ENCODE data around the gene ALDH6A1. TPM values are rescaled to one million over a fixed set of nuclear protein-coding genes. Genes with fewer than 3 reads are reported as not detected.

ALDH6A1 gene
- total and polyA plus RNA-seq, 2 of the 8 experiments (the other 6 are each of a cell fraction or from before 2014, with no cell fraction given) = 12.1 to 28.7 TPM

DNA sequence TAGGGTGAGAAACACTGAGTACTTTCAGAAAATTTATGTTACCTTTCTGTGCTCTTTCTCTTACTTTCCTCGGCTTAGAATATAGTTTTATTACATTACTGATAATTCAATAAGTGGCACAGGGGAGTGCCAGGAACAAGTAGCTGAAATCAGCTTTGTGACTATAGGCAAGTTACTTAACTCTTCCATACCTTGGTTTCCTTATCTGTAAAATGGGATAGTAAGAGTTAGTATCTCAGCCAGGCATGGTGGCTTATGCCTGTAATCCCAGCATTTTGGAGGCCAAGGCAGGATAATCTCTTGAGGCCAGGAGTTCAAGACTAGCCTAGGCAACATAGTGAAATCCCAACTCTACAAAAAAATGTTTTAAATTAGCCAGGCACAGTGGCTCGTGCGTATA, 49.7 kb downstream of the ALDH6A1 start:
- Histone ChIP-seq H3K14ac (ENCODE audit: insufficient read length) (no peak overlapping the region), H2AK5ac (ENCODE audit: low read depth, low read length) (no peak overlapping the region), H3K23ac (ENCODE audit: insufficient read length) (no peak overlapping the region), H3K27ac (ENCODE audit: low read depth, low read length) (no peak overlapping the region), H3K4ac (replicated peaks; ENCODE audit: insufficient read length, low read depth, low read length) (no peak overlapping the region), H3K56ac (replicated peaks; ENCODE audit: insufficient read length, low read depth, low read length) (no peak overlapping the region), H3K79me2 (ENCODE audit: control insufficient read depth in 1 of 2, insufficient read depth in 2 of 2, low read length in 2 of 2) (no peaks in the 10 kb centered on the region), H2BK120ac (replicated peaks; ENCODE audit: low read depth, low read length) (no peak overlapping the region), H3K23me2 (ENCODE audit: low read depth, low read length) (no peaks in the 10 kb centered on the region), H3K79me1 (ENCODE audit: low read depth, low read length) (no peaks in the 10 kb centered on the region), H3K9ac (replicated peaks in 1 of 4; ENCODE audit: extremely low read depth in 1 of 4, low read depth in 3 of 4, low read length in 3 of 4) (no peak overlapping the region), H4K20me1 (replicated peaks in 1 of 2; ENCODE audit: control insufficient read depth in 1 of 2, insufficient read depth in 2 of 2, low read length in 2 of 2) (no peaks in the 10 kb centered on the region), H3K9me3 (ENCODE audit: insufficient read depth in 2 of 2, low read depth in 1 of 2, low read length in 1 of 2) (no peaks in the 10 kb centered on the region), H4K8ac (ENCODE audit: extremely low read depth, insufficient read depth, low read length) (no peak overlapping the region), H3K27me3 (replicated peaks in 1 of 4; ENCODE audit: control insufficient read depth in 3 of 4, extremely low read depth in 1 of 4, insufficient read depth in 3 of 4, low read length in 3 of 4) (no peaks in the 10 kb centered on the region), H2BK15ac (ENCODE audit: low read length) (no peak overlapping the region), H3K18ac (ENCODE audit: extremely low read depth, low read length) (no peak overlapping the region), H3K4me1 (replicated peaks in 1 of 4; ENCODE audit: control insufficient read depth in 3 of 4, insufficient read depth in 4 of 4, low read length in 3 of 4) (no peaks in the 10 kb centered on the region), H3K4me3 (ENCODE audit: extremely low read depth in 1 of 4, insufficient read depth in 2 of 4, low read depth in 3 of 4, low read length in 4 of 4) (no peak overlapping the region), H2BK5ac (ENCODE audit: low read depth, low read length) (no peak overlapping the region), H2BK20ac (ENCODE audit: low read length) (no peak overlapping the region), H2AFZ (ENCODE audit: low read length) (no peak overlapping the region), H2BK12ac (ENCODE audit: low read depth, low read length) (no peak overlapping the region), H3K4me2 (ENCODE audit: insufficient read depth in 1 of 2, low read depth in 2 of 2, low read length in 2 of 2) (no peak overlapping the region), H4K91ac (replicated peaks; ENCODE audit: insufficient read length, low read length) (no peak overlapping the region), H4K5ac (ENCODE audit: insufficient read length, low read depth, low read length) (no peak overlapping the region), H3K36me3 (ENCODE audit: control insufficient read depth in 2 of 4, insufficient read depth in 4 of 4, low read length in 3 of 4) (no peaks in the 10 kb centered on the region)
- no peak for FAIRE-seq
- 78% methylated on average over 3 of the region's 3 CpGs; no CpG with 5 or more reads in 1 of the 2 experiments for WGBS, 2 experiments (ENCODE audit: extremely low coverage in 1 of 2, insufficient coverage in 1 of 2, insufficient read length in 1 of 2, insufficient replicate concordance in 2 of 2, low coverage in 1 of 2, low lambda C conversion rate in 2 of 2, missing lambda C conversion rate in 1 of 2)
- no peak for TF ChIP-seq POU5F1 (IDR thresholded peaks at IDR 0.05; ENCODE audit: low read depth, low read length)
- TF ChIP-seq TCF12 (IDR thresholded peaks at IDR 0.05; ENCODE audit: low read depth, low read length) = no peak
- no peak for TF ChIP-seq BACH1 (IDR thresholded peaks at IDR 0.05; ENCODE audit: low read length)
- TF ChIP-seq TBP (IDR thresholded peaks at IDR 0.05; ENCODE audit: low read depth, low read length) = no peak
- no peak for TF ChIP-seq SRF (IDR thresholded peaks at IDR 0.05; ENCODE audit: low read depth, low read length)
- no peak for TF ChIP-seq CTBP2 (IDR thresholded peaks at IDR 0.05; ENCODE audit: borderline replicate concordance, insufficient read depth, insufficient read length, low read length)
- TF ChIP-seq FOSL1 (IDR thresholded peaks at IDR 0.05; ENCODE audit: insufficient read depth, low read depth, low read length) = no peak
- no peak for TF ChIP-seq BRCA1 (IDR thresholded peaks at IDR 0.05; ENCODE audit: low read depth, low read length)
- TF ChIP-seq, protein P1, sequence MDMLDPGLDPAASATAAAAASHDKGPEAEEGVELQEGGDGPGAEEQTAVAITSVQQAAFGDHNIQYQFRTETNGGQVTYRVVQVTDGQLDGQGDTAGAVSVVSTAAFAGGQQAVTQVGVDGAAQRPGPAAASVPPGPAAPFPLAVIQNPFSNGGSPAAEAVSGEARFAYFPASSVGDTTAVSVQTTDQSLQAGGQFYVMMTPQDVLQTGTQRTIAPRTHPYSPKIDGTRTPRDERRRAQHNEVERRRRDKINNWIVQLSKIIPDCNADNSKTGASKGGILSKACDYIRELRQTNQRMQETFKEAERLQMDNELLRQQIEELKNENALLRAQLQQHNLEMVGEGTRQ (IDR thresholded peaks at IDR 0.05; ENCODE audit: low read length) = no peak
- no peak for TF ChIP-seq RXRA (IDR thresholded peaks at IDR 0.05; ENCODE audit: insufficient read depth, low read depth, low read length)
- TF ChIP-seq SIRT6 (IDR thresholded peaks at IDR 0.05; ENCODE audit: low read length) = no peak
- TF ChIP-seq SP2 (IDR thresholded peaks at IDR 0.05; ENCODE audit: low read length) = no peak
- TF ChIP-seq TAF1 (IDR thresholded peaks at IDR 0.05; ENCODE audit: low read depth, low read length) = no peak
- TF ChIP-seq EP300 (IDR thresholded peaks at IDR 0.05; ENCODE audit: borderline replicate concordance in 1 of 2, low read depth in 2 of 2, low read length in 2 of 2) = no peak
- ChIA-PET CTCF (ENCODE audit: partially characterized antibody) (interaction anchor here (1.6 to 2.7 kb wide), 2 partner anchors 14 to 78 kb away, joined by 6 to 9 read pairs; no protein-coding TSS in a partner anchor), POLR2A (ENCODE audit: partially characterized antibody) (no interaction called here)
- DNase-seq (ENCODE audit: low read depth in 1 of 2, low spot score in 2 of 2) = no peak
